DMS153 treated with DMSO at 0.1 percent for 48 hours (cell line): ENCODE results near the gene CCDC88A.
"Not testable (repeated sequence)": the region's sequence is repeated elsewhere in the genome, so short reads cannot be mapped to it uniquely, and the experiment has no call there.

ENCODE experiments used
- DNase-seq: peaks from one replicate; lab custom pipeline; 2025; ENCODE audit not compliant: unreplicated experiment; lab: John Stamatoyannopoulos, UW

The CCDC88A gene

GRCh38 chr2:55419679-55420438 lies at the start of gene CCDC88A:
TSS of gene CCDC88A (minus strand) at chr2:55419856. CDS start at chr2:55419079, 777 bp downstream.
- peak; percentile 87 for DNase-seq

- no peak for DNase-seq
Measured at GRCh38 chr2:55461679-55462078, 42.0 kb upstream of the CCDC88A start.

GRCh38 chr2:55460562-55460961 lies 40.9 kb upstream of the CCDC88A start:
- DNase-seq, result no peak

GRCh38 chr2:55459714-55460274 lies 40.1 kb upstream of the CCDC88A start:
- no peak for DNase-seq

GRCh38 chr2:55459279-55459678 lies 39.6 kb upstream of the CCDC88A start:
- no peak for DNase-seq

GRCh38 chr2:55454121-55454520 lies 34.5 kb upstream of the CCDC88A start:
- no peak for DNase-seq

- no peak for DNase-seq
Measured at GRCh38 chr2:55452879-55453278, 33.2 kb upstream of the CCDC88A start.

GRCh38 chr2:55451699-55452098 lies 32.0 kb upstream of the CCDC88A start:
- DNase-seq, result no peak

- DNase-seq, result not testable (repeated sequence)
Measured at GRCh38 chr2:55450014-55450413, 30.4 kb upstream of the CCDC88A start.

GRCh38 chr2:55442045-55442760 lies 22.5 kb upstream of the CCDC88A start:
- DNase-seq, result not testable (repeated sequence)

GRCh38 chr2:55441280-55441892 lies 21.7 kb upstream of the CCDC88A start:
- DNase-seq, result no peak

- DNase-seq, result no peak
Measured at GRCh38 chr2:55439101-55439397, 19.4 kb upstream of the CCDC88A start.

- DNase-seq, result no peak
Measured at GRCh38 chr2:55438391-55439100, 18.9 kb upstream of the CCDC88A start.

GRCh38 chr2:55437515-55438390 lies 18.1 kb upstream of the CCDC88A start:
- DNase-seq, result no peak

- DNase-seq, result no peak
Measured at GRCh38 chr2:55431982-55432627, 12.4 kb upstream of the CCDC88A start.

- no peak for DNase-seq
Measured at GRCh38 chr2:55430211-55430975, 10.7 kb upstream of the CCDC88A start.

- no peak for DNase-seq
Measured at GRCh38 chr2:55428258-55428657, 8.6 kb upstream of the CCDC88A start.

GRCh38 chr2:55425431-55425831 lies 5.8 kb upstream of the CCDC88A start:
- DNase-seq, result no peak
